ENCODE measurements around the gene HSD17B7.

HSD17B7 gene

GRCh38 chr1:162832470-162832869 is 42.0 kb downstream of the HSD17B7 start:
- TF ChIP-seq CTCF (IDR thresholded peaks at IDR 0.05; ENCODE audit: insufficient read depth, missing control alignments), result no peak
- DNase-seq (ENCODE audit: insufficient read length, low spot score) (no peak), FAIRE-seq (peak; percentile 11)

GRCh38 chr1:162835157-162835899 is 44.8 kb downstream of the HSD17B7 start:
- FAIRE-seq (peak; percentile 32), DNase-seq (ENCODE audit: insufficient read length, low spot score) (no peak)
- TF ChIP-seq CTCF (IDR thresholded peaks at IDR 0.05; ENCODE audit: insufficient read depth, missing control alignments), result no peak

- DNase-seq (ENCODE audit: insufficient read length, low spot score), result no peak
- TF ChIP-seq CTCF (IDR thresholded peaks at IDR 0.05; ENCODE audit: insufficient read depth, missing control alignments), result no peak
- FAIRE-seq, result no peak
These were observed 48.4 kb downstream of the HSD17B7 start for GRCh38 chr1:162838863-162839262.

DNA sequence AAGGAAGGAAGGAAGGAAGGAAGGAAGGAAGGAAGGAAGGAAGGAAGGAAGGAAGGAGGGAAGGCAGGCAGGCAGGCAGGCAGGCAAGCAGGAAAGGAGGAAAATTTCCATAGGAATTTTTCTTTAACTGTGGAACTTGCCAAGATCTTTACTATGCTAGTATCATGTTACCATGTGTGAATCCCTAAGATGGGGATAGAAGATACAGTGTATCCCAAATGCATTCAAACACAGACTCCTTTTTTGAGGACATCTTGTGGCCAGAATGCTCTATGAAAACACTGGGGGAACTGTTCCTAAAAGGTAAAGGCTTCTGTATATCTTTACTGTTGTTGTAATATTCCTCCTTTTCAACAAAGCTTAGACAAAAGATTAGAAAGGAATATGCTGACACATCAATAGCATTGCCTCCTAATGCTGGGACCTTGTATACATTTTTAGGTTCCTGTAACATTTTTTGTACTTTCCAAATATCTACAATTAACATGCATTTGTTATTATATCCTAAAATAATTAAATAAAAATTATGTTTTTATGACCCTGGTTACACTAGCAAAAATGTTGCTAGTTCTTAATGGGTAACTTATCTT is 49.8 kb downstream of the HSD17B7 start:
- no peak for TF ChIP-seq CTCF (IDR thresholded peaks at IDR 0.05; ENCODE audit: insufficient read depth, missing control alignments)
- DNase-seq (ENCODE audit: insufficient read length, low spot score) (no peak), FAIRE-seq (no peak)

- no peak for DNase-seq (ENCODE audit: insufficient read length, low spot score)
- TF ChIP-seq CTCF (IDR thresholded peaks at IDR 0.05; ENCODE audit: insufficient read depth, missing control alignments), result no peak
- FAIRE-seq, result no peak
These were observed 53.7 kb downstream of the HSD17B7 start for GRCh38 chr1:162844153-162844552.

GRCh38 chr1:162846256-162847212 is 56.0 kb downstream of the HSD17B7 start:
- DNase-seq (ENCODE audit: insufficient read length, low spot score) (no peak), FAIRE-seq (peak; percentile 55)
- no peak for TF ChIP-seq CTCF (IDR thresholded peaks at IDR 0.05; ENCODE audit: insufficient read depth, missing control alignments)
